HG03432 (cell line): Measurements from ENCODE around the gene SMG5.

ENCODE experiments used
- ATAC-seq: cut with Tn5 transposase; IDR thresholded peaks from one replicate; pipeline ENCODE4 v1.9.1; 2021; ENCODE audit warnings: mild to moderate bottlenecking, moderate library complexity; ENCODE audit not compliant: unreplicated experiment

Gene SMG5

GRCh38 chr1:156214024-156214748 lies 68.4 kb downstream of the SMG5 start:
- no peak for ATAC-seq

GRCh38 chr1:156213644-156213966 lies 69.0 kb downstream of the SMG5 start:
- no peak for ATAC-seq

- peak; percentile 88 for ATAC-seq
Measured at GRCh38 chr1:156212833-156213643, 69.6 kb downstream of the SMG5 start, which contains the start of gene PMF1. Gene PMF1, plus strand, starts transcription at chr1:156213007. Its CDS starts 9 bp downstream, at chr1:156213016.

GRCh38 chr1:156212130-156212529 lies 70.5 kb downstream of the SMG5 start:
- no peak for ATAC-seq

DNA sequence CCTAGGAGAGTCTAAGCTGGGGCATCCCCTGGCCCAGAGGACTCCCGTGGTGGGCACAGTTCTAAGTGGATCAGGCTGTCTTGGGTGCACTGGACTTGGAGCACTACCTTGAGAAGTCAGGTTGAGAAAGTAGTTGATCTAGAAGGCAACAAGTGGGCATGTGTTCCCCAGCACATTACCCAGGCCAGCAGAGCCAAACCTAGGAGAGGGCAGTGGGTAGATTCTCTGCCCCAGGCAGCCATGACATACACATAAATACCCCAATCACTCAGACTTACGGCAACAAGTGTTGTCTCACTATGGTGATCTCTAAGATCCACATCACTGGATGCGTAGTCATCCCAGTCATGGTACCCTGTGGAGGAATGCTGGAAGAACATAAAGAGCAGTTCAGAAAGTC lies 71.4 kb downstream of the SMG5 start:
- ATAC-seq, result no peak

GRCh38 chr1:156204686-156205085 lies 77.9 kb downstream of the SMG5 start:
- no peak for ATAC-seq

GRCh38 chr1:156203331-156203730 lies 79.3 kb downstream of the SMG5 start:
- ATAC-seq, result no peak

GRCh38 chr1:156200044-156200443 lies 82.6 kb downstream of the SMG5 start:
- no peak for ATAC-seq
